ENCODE data around the gene BCL7C. TPM values are rescaled to one million over a fixed set of nuclear protein-coding genes. Genes with fewer than 3 reads are reported as not detected.
A peak's percentile ranks its signal among the peaks of the same experiment; 100 is the strongest.

Gene BCL7C
- total and polyA plus RNA-seq, 8 donors: 12.2 to 58.2 (median 30.6) TPM

- no peak overlapping the region for H3K4me3 ChIP-seq
- peak overlapping the region in 4 of 5 donors; percentile 88 to 93 (median 90) for H3K27ac ChIP-seq
- no peaks in the 10 kb centered on the region for H3K9me3 ChIP-seq
- H3K27me3 ChIP-seq: no peaks in the 10 kb centered on the region
- no peak for DNase-seq
- H3K36me3 ChIP-seq: no peaks in the 10 kb centered on the region
- WGBS, 5 donors: 82 to 92% (median 88%) methylated on average over 18 to 19 of the region's 19 CpGs
- peaks cover 14 to 42% (median 29%) of the 10 kb centered on the region in 4 donors for H3K4me1 ChIP-seq
- intact Hi-C loops (cut with DNase I; ENCODE audit: low total_unique reads): no loop called here
- TF ChIP-seq CTCF (IDR thresholded peaks at IDR 0.05): no peak
- no peak for TF ChIP-seq POLR2A (IDR thresholded peaks at IDR 0.05)
Observed at GRCh38 chr16:30904114-30904780, 10.4 kb upstream of the BCL7C start.

GRCh38 chr16:30903596-30903995 lies 9.7 kb upstream of the BCL7C start:
- no peak overlapping the region for H3K4me3 ChIP-seq
- no peaks in the 10 kb centered on the region for H3K27me3 ChIP-seq
- intact Hi-C loops (cut with DNase I; ENCODE audit: low total_unique reads): no loop called here
- peak overlapping the region in 4 of 5 donors; percentile 88 to 93 (median 90) for H3K27ac ChIP-seq
- peak in 1 of 2 donors; percentile 67 for DNase-seq
- WGBS, 5 donors: 63 to 85% (median 72%) methylated on average over 4 of the region's 4 CpGs
- TF ChIP-seq POLR2AphosphoS5 (IDR thresholded peaks at IDR 0.05): no peak
- TF ChIP-seq POLR2A (IDR thresholded peaks at IDR 0.05): no peak
- no peak for TF ChIP-seq EP300 (IDR thresholded peaks at IDR 0.05)
- no peak for TF ChIP-seq CTCF (IDR thresholded peaks at IDR 0.05)
- H3K36me3 ChIP-seq: no peaks in the 10 kb centered on the region
- H3K4me1 ChIP-seq: peaks cover 14 to 43% (median 35%) of the 10 kb centered on the region in 4 donors
- no peaks in the 10 kb centered on the region for H3K9me3 ChIP-seq

GRCh38 chr16:30903002-30903401 lies 9.1 kb upstream of the BCL7C start:
- no peaks in the 10 kb centered on the region for H3K9me3 ChIP-seq
- no peaks in the 10 kb centered on the region for H3K36me3 ChIP-seq
- 70 to 78% (median 74%) methylated on average over 4 of the region's 4 CpGs for WGBS, 5 donors
- intact Hi-C loops (cut with DNase I; ENCODE audit: low total_unique reads): no loop called here
- no peak for DNase-seq
- no peaks in the 10 kb centered on the region for H3K27me3 ChIP-seq
- no peak for TF ChIP-seq EP300 (IDR thresholded peaks at IDR 0.05)
- TF ChIP-seq CTCF (IDR thresholded peaks at IDR 0.05): no peak
- H3K4me1 ChIP-seq: peaks cover 14 to 47% (median 41%) of the 10 kb centered on the region in 4 donors
- peak overlapping the region in 3 of 4 donors; percentile 46 to 64 (median 51) for H3K4me3 ChIP-seq
- peak overlapping the region; percentile 88 to 93 (median 89) for H3K27ac ChIP-seq

- WGBS, 5 donors: 9 to 25% (median 12%) methylated on average over 31 to 95 of the region's 99 CpGs
- H3K4me1 ChIP-seq: peaks cover 18 to 52% (median 47%) of the 10 kb centered on the region in 4 donors
- peak overlapping the region; percentile 46 to 64 (median 55) for H3K4me3 ChIP-seq
- H3K36me3 ChIP-seq: no peaks in the 10 kb centered on the region
- peak; percentile 77 to 88 for DNase-seq
- intact Hi-C loops (cut with DNase I; ENCODE audit: low total_unique reads): no loop called here
- H3K27ac ChIP-seq: peak overlapping the region; percentile 88 to 93 (median 89)
- H3K9me3 ChIP-seq: no peaks in the 10 kb centered on the region
- H3K27me3 ChIP-seq: no peaks in the 10 kb centered on the region
- TF ChIP-seq CTCF (IDR thresholded peaks at IDR 0.05) (peak in 3 of 7 experiments; percentile 17 to 69 (median 18)), POLR2AphosphoS5 (IDR thresholded peaks at IDR 0.05) (peak in 1 of 3 donors; percentile 10), POLR2A (IDR thresholded peaks at IDR 0.05) (no peak), EP300 (IDR thresholded peaks at IDR 0.05) (no peak)
Observed at GRCh38 chr16:30902029-30902972, 8.4 kb upstream of the BCL7C start.

Data from stomach (tissue), 9 donors.